ENCODE results near the gene ZBTB8B. TPM values are rescaled to one million over a fixed set of nuclear protein-coding genes. Genes with fewer than 3 reads are reported as not detected.
"Not testable (repeated sequence)": the region's sequence is repeated elsewhere in the genome, so short reads cannot be mapped to it uniquely, and the experiment has no call there.

The ZBTB8B gene
- total RNA-seq, 2 experiments from 2014 or later, result not detected

DNA sequence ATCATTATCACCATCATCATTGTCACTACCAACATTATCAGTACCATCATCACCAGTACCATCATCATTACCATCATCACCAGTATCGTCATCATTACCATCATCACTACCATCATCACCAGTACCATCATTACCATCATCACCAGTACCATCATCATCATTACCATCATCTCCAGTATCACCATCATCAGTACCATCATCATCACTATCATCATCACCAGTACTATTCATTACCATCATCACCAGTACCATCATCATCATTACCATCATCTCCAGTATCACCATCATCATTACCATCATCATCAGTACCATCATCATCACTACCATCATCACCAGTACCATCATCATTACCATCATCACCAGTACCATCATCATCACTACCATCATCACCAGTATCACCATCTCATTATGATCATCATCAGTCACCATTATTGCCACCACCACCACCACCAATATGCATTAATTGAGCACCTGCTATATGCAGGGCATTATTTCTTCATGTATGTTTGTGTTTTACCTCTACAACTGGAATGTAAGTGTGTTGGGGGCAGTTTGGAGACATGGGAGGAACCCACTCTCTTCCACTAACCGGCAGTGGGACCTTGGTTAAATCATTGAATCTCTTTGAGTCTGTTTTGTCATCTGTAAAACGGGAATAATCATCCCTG, 7.0 kb downstream of the ZBTB8B start:
- Mint-ChIP-seq H3K27me3 (ENCODE audit: low read depth) (peaks cover 17% of the 10 kb centered on the region), H3K9me3 (no peaks in the 10 kb centered on the region), H3K4me1 (ENCODE audit: low read depth) (no peaks in the 10 kb centered on the region), H3K36me3 (ENCODE audit: low read depth) (no peaks in the 10 kb centered on the region), H3K27ac (no peak overlapping the region), H3K4me3 (no peak overlapping the region)
- no peak for DNase-seq
- intact Hi-C loops (cut with micrococcal nuclease), result no loop called here
- CTCF ChIA-PET, result no interaction called here

DNA sequence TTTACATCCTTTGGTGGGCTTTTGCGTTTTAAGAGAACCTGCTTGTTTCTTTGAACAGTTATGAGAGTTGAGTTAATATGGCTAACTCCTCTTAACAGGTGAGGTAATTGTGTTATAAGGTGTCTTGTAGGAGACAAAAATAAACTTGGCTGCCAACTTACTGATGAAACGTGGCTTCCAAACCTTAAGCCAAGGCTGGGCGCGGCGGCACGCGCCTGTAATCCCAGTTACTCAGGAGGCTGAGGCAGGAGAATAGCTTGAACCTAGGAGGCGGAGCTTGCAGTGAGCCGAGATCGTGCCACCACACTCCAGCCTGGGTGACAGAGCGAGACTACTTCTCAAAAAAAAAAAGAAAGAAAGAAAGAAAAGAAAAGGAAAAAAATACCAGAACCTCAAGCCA, 8.1 kb downstream of the ZBTB8B start:
- DNase-seq; H3K4me3 Mint-ChIP-seq; H3K9me3 Mint-ChIP-seq; intact Hi-C loops (cut with micrococcal nuclease); H3K27ac Mint-ChIP-seq; H3K4me1 Mint-ChIP-seq (ENCODE audit: low read depth); H3K36me3 Mint-ChIP-seq (ENCODE audit: low read depth): not testable (repeated sequence)
- H3K27me3 Mint-ChIP-seq (ENCODE audit: low read depth), result peaks cover 12% of the 10 kb centered on the region
- CTCF ChIA-PET, result interaction anchor here (0.6 to 1.4 kb wide), 2 partner anchors 45 to 224 kb away, joined by 3 read pairs; no protein-coding TSS in a partner anchor

DNA sequence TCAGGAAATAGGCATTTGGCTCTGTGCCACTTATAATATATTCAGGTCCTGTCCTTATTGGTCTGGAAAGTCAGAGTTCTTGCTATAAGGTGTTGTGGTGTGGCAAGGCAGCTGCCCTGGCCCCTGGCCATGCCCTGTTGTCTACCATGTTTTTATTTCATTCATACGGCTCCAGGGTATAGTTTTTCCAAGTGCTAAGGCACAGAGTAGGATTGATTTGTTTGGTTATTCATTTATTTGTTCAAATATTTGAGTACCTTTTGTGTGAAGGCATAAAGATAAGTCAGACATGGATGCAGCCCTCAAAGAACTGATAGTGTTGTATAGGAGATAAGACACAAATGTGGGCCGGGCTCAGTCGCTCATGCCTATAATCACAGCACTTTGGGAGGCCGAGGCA, 10.1 kb downstream of the ZBTB8B start:
- Mint-ChIP-seq H3K4me1 (ENCODE audit: low read depth) (no peaks in the 10 kb centered on the region), H3K27ac (no peak overlapping the region), H3K4me3 (no peak overlapping the region), H3K36me3 (ENCODE audit: low read depth) (no peaks in the 10 kb centered on the region), H3K27me3 (ENCODE audit: low read depth) (peaks cover 5% of the 10 kb centered on the region), H3K9me3 (no peaks in the 10 kb centered on the region)
- CTCF ChIA-PET, result interaction anchor here (0.6 to 1.0 kb wide), 2 partner anchors 74 to 412 kb away, joined by 4 read pairs; no protein-coding TSS in a partner anchor
- DNase-seq, result no peak
- intact Hi-C loops (cut with micrococcal nuclease), result no loop called here

DNA sequence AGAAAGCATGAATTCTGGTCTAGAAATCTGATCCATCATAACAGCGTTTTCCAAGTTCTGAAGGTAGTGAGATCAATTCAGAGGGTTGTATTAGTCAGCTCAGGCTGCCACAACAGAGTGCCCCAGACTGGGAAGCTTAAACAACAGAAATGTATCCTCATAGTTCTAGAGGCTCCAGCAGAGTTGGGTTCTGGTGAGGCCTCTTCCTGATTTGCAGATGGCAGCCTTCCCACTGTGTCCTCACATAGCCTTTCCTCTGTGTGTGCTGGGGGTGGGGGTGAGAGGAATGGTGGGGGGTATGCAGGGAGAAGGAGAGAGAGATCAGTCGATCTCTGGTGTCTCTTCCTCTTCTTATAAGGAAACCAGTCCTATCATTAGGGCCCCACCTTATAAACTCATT, 15.1 kb downstream of the ZBTB8B start:
- Mint-ChIP-seq H3K27ac (no peak overlapping the region), H3K4me1 (ENCODE audit: low read depth) (no peaks in the 10 kb centered on the region), H3K27me3 (ENCODE audit: low read depth) (no peaks in the 10 kb centered on the region), H3K4me3 (no peak overlapping the region), H3K9me3 (no peaks in the 10 kb centered on the region), H3K36me3 (ENCODE audit: low read depth) (no peaks in the 10 kb centered on the region)
- CTCF ChIA-PET, result no interaction called here
- DNase-seq, result no peak
- intact Hi-C loops (cut with micrococcal nuclease), result no loop called here

DNA sequence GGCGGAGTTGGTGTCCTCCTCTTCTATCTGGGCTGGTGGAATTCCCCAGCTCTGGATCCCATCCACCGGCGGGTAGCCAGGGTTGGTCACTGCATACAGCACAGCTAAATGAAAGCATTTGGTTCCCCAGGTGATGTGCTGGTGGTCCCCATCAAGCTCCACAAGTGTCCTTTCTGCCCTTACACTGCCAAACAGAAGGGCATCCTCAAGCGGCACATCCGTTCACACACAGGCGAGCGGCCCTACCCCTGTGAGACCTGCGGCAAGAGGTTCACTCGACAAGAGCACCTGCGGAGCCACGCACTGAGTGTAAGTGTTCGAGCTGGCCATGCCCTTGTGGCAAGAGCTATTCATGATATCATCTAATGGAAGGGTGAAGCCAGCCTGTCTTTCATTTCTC, 15.9 kb downstream of the ZBTB8B start:
- no peaks in the 10 kb centered on the region for H3K9me3 Mint-ChIP-seq
- CTCF ChIA-PET, result interaction anchor here (0.7 kb wide), 1 partner anchor 79 kb away, joined by 3 read pairs; no protein-coding TSS in a partner anchor
- no peak overlapping the region for H3K27ac Mint-ChIP-seq

DNA sequence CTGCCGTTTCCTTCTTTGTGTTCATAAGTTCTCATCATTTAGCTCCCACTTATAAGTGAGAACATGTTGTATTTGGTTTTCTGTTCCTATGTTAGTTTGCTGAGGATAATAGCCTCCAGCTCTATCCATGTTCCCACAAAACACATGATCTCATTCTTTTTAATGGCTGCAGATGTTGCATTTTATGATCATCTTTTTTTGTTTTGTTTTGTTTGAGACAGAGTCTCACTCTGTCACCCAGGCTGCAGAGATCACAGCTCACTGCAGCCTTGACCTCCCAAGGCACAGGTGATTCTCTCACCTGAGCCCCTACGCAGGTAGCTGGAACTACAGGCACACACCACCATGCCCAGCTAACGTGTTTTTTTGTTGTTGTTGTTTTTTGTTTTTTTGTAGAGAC, 16.9 kb downstream of the ZBTB8B start:
- H3K27ac Mint-ChIP-seq; DNase-seq; H3K27me3 Mint-ChIP-seq (ENCODE audit: low read depth); H3K4me3 Mint-ChIP-seq; H3K36me3 Mint-ChIP-seq (ENCODE audit: low read depth); H3K9me3 Mint-ChIP-seq; H3K4me1 Mint-ChIP-seq (ENCODE audit: low read depth); intact Hi-C loops (cut with micrococcal nuclease): not testable (repeated sequence)
- CTCF ChIA-PET, result interaction anchor here (0.6 to 0.7 kb wide), 3 partner anchors 19 to 80 kb away, joined by 3 to 7 read pairs (median 3); no protein-coding TSS in a partner anchor

More for the DNA sequence above, 15.9 kb downstream of the ZBTB8B start:
- Mint-ChIP-seq H3K36me3 (ENCODE audit: low read depth) (no peaks in the 10 kb centered on the region), H3K27me3 (ENCODE audit: low read depth) (no peaks in the 10 kb centered on the region), H3K4me3 (no peak overlapping the region), H3K4me1 (ENCODE audit: low read depth) (no peaks in the 10 kb centered on the region)
- intact Hi-C loops (cut with micrococcal nuclease), result no loop called here
- DNase-seq, result no peak

DNA sequence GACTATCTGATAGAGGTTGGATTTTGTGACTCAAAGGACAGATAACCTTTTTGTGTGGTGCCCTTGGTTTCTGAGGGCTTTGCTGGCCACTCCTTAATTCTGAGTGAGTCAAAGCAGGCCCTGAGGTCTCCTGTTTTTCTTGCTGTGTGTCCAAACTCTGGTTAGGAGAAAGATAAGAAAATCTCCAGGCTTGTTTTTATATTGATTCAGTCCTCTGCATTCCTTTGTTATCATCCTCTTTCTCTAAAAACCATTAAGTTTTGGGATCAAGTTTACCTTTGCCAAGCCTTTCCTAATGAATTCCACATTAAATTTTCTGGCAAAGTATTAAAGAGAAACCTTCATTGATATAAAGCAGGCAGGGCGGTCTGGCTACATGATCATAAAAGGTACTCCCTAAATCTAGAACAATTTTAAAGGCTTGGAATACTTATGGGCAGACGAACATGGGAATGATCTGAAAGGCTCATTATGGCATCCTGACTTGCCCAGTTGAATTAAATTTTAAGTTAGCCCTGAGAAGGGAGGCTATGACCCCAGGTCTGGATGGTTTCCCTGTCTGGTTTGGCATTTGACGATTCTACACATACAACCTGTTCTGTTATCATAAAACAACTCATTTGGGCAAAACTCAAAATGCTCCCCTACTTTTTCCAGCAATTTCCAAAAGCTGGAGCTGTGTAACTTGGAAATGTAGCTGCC, 20.8 kb downstream of the ZBTB8B start:
- no peak for DNase-seq
- no peaks in the 10 kb centered on the region for H3K4me1 Mint-ChIP-seq (ENCODE audit: low read depth)
- intact Hi-C loops (cut with micrococcal nuclease), result no loop called here
- no peak overlapping the region for H3K4me3 Mint-ChIP-seq
- H3K27ac Mint-ChIP-seq, result no peak overlapping the region
- H3K9me3 Mint-ChIP-seq, result no peaks in the 10 kb centered on the region
- H3K27me3 Mint-ChIP-seq (ENCODE audit: low read depth), result peaks cover 4% of the 10 kb centered on the region
- CTCF ChIA-PET, result interaction anchor here (0.8 kb wide), 2 partner anchors 35 to 39 kb away, joined by 3 to 4 read pairs; no protein-coding TSS in a partner anchor
- H3K36me3 Mint-ChIP-seq (ENCODE audit: low read depth), result no peaks in the 10 kb centered on the region

DNA sequence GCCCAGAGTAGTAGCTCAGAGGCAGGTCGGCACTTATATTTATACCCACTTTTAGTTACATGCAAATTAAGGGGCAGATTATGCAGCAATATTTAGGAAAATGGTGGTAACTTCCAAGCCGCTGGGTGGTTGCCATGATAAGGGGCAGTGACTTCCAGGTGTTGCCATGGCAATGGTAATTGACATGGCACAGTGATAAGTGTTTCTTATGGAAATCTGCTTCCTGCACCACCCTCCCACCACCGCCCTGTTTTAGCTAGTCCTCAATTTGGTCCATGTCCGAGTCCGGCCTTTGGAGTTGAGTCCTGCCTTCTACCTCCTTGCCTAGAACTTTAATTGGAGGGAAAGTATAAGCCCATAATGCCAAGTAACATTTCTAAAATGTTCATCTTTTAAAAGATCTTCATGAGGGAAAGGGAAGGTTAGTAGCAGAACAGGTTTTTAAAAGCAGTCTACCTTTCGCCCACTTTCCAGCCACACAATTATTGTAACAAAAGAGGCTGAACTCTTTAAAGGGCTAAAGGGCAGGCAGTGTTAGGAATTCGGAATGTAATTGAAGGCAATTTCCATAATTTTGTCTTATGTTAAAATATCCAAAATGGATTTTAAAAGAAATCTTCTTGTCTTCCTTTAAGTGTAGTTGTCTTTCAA, 21.7 kb downstream of the ZBTB8B start:
- Mint-ChIP-seq H3K4me3 (no peak overlapping the region), H3K9me3 (no peaks in the 10 kb centered on the region), H3K27ac (no peak overlapping the region), H3K4me1 (ENCODE audit: low read depth) (no peaks in the 10 kb centered on the region), H3K36me3 (ENCODE audit: low read depth) (no peaks in the 10 kb centered on the region), H3K27me3 (ENCODE audit: low read depth) (peaks cover 4% of the 10 kb centered on the region)
- CTCF ChIA-PET, result interaction anchor here (0.8 kb wide), 2 partner anchors 34 to 40 kb away, joined by 3 to 4 read pairs; no protein-coding TSS in a partner anchor
- intact Hi-C loops (cut with micrococcal nuclease), result no loop called here
- no peak for DNase-seq

DNA sequence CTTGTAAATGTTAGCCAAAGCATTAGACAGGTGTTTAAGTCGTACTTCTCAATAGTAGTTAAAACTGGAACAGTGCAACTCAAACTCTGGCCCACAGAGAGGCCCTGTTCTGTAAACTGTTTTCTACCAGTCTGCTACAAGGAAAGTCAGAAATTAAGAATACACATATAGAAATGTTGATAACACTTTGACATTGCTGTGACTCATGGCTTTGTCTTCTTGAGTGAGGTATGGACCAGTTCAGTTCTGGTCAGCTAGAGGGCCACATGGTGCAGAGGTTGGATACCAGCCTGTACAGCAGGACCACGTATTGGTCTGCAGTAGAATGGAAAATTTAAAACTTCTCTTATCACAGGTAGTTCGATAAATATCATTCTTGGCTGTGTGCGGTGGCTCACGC, 22.3 kb downstream of the ZBTB8B start:
- H3K4me3 Mint-ChIP-seq, result no peak overlapping the region
- H3K27me3 Mint-ChIP-seq (ENCODE audit: low read depth), result peaks cover 4% of the 10 kb centered on the region
- H3K27ac Mint-ChIP-seq, result no peak overlapping the region
- intact Hi-C loops (cut with micrococcal nuclease), result no loop called here
- DNase-seq, result no peak
- H3K4me1 Mint-ChIP-seq (ENCODE audit: low read depth), result no peaks in the 10 kb centered on the region
- CTCF ChIA-PET, result no interaction called here
- H3K9me3 Mint-ChIP-seq, result no peaks in the 10 kb centered on the region
- H3K36me3 Mint-ChIP-seq (ENCODE audit: low read depth), result no peaks in the 10 kb centered on the region

DNA sequence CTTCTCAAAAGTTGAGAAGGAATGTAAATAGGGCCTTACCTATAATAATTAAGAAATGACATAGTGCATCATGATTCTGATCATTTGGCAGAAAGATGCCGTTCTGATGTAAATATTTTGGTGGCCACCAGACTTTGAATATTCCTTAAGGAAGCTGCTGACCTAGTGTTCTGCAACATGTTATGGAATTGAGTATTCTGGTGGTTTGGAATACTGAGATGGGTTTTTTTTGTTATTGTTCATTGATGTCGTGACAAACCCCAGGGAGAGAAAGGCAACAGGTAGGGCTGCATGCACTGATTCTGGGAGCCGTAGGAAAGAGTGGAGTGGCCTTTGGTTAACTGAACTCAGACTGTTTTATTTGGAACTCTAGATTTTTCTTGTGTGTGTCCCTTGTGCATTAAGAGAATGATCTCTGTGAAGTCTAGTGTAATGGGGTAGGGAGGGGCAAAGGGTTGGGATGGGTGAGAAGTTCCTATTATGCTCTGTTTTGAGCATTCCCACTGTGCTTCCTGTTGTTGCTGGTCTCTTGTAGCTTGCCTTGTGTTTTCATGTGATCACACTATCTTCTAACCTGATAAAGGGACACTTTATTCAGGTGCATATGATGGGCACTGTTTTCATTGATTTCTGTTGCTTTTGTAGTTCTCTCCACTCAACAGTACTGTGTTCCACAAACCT, 25.0 kb downstream of the ZBTB8B start:
- H3K4me3 Mint-ChIP-seq, result no peak overlapping the region
- CTCF ChIA-PET, result no interaction called here
- H3K4me1 Mint-ChIP-seq (ENCODE audit: low read depth), result no peaks in the 10 kb centered on the region
- H3K9me3 Mint-ChIP-seq, result no peaks in the 10 kb centered on the region
- no peak for DNase-seq
- peaks cover 9% of the 10 kb centered on the region for H3K27me3 Mint-ChIP-seq (ENCODE audit: low read depth)
- no peak overlapping the region for H3K27ac Mint-ChIP-seq
- intact Hi-C loops (cut with micrococcal nuclease), result no loop called here
- no peaks in the 10 kb centered on the region for H3K36me3 Mint-ChIP-seq (ENCODE audit: low read depth)

DNA sequence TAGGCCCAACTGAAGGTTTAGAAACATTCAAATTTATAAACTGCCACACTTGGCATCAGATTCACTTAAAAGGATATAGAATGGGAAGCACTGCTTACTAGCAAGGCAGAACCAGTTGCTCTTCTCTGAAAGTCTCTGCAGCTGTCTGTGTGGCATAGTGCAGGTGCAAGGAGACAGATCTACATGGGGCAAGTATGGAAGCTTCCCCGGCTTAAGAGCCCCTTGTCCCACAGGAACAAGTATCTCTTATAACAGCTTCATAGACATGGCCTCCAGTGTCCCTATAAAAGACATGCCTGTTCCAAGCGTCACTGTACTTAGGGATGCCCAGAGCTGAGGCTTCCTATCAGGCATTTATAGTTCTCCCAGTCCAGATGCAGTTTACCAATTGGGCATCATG, 26.5 kb downstream of the ZBTB8B start:
- Mint-ChIP-seq H3K4me1 (ENCODE audit: low read depth) (no peaks in the 10 kb centered on the region), H3K4me3 (no peak overlapping the region), H3K9me3 (no peaks in the 10 kb centered on the region), H3K36me3 (ENCODE audit: low read depth) (no peaks in the 10 kb centered on the region), H3K27me3 (ENCODE audit: low read depth) (peaks cover 9% of the 10 kb centered on the region), H3K27ac (no peak overlapping the region)
- intact Hi-C loops (cut with micrococcal nuclease), result no loop called here
- no peak for DNase-seq
- CTCF ChIA-PET, result no interaction called here

DNA sequence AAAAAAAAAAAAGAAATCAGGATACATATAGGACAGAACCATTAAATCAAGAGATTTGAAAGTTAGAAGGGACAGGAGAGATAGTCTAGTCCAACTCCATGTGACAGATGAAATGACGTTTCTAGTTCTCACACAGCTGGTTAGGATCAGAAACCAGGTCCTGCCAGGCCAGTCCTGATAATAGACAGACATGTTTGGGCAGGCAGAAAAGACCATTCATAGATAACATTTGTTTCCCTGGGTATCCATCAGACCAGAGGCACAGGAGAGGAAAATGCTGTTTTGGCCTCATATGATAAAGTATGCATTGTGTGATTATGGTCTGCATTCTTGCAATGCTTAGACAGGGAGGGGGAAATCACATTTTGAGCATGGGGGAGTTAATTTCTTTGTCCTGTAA, 29.3 kb downstream of the ZBTB8B start:
- Mint-ChIP-seq H3K9me3 (no peaks in the 10 kb centered on the region), H3K4me3 (no peak overlapping the region), H3K27ac (no peak overlapping the region), H3K36me3 (ENCODE audit: low read depth) (no peaks in the 10 kb centered on the region), H3K4me1 (ENCODE audit: low read depth) (no peaks in the 10 kb centered on the region), H3K27me3 (ENCODE audit: low read depth) (peaks cover 18% of the 10 kb centered on the region)
- intact Hi-C loops (cut with micrococcal nuclease), result no loop called here
- CTCF ChIA-PET, result no interaction called here
- DNase-seq, result no peak

Measured in activated naive CD4-positive, alpha-beta T cell treated with anti-CD3 and anti-CD28 coated beads for 36 hours (primary cell).